Measurements from ENCODE around the gene ERO1B.

Gene ERO1B

GRCh38 chr1:236206548-236206947 is 75.2 kb downstream of the ERO1B start:
- Histone ChIP-seq H3K9me2 (replicated peaks; ENCODE audit: insufficient read depth, low read length) (no peaks in the 10 kb centered on the region), H3F3A (ENCODE audit: insufficient read depth) (no peaks in the 10 kb centered on the region), H4K20me1 (ENCODE audit: low read depth, low read length) (no peaks in the 10 kb centered on the region), H3K27me3 (ENCODE audit: low read length) (no peaks in the 10 kb centered on the region), H3K9me3 (ENCODE audit: insufficient read depth, low read length) (no peaks in the 10 kb centered on the region), H3K79me2 (ENCODE audit: insufficient read depth, low read length) (no peaks in the 10 kb centered on the region), H3K36me3 (ENCODE audit: low read length) (no peaks in the 10 kb centered on the region), H2AFZ (ENCODE audit: low read depth, low read length, severe bottlenecking) (no peak overlapping the region), H3K4me2 (ENCODE audit: low read depth, low read length, poor library complexity, severe bottlenecking) (no peak overlapping the region), H3K4me3 (ENCODE audit: insufficient read depth, low read length, poor library complexity, severe bottlenecking) (no peak overlapping the region), H3K27ac (ENCODE audit: low read depth, low read length) (no peak overlapping the region), H3K9ac (ENCODE audit: low read length) (no peak overlapping the region)
- TF ChIP-seq CTCF (IDR thresholded peaks at IDR 0.05; ENCODE audit: insufficient read depth, low read length, poor library complexity, severe bottlenecking) (no peak), EZH2phosphoT487 (conservative IDR thresholded peaks at IDR 0.05; ENCODE audit: low read length) (no peak)

- no peaks in the 10 kb centered on the region for H3K27me3 ChIP-seq (ENCODE audit: low read length)
- H3K9me2 ChIP-seq (replicated peaks; ENCODE audit: insufficient read depth, low read length): no peaks in the 10 kb centered on the region
- no peak for TF ChIP-seq EZH2phosphoT487 (conservative IDR thresholded peaks at IDR 0.05; ENCODE audit: low read length)
- TF ChIP-seq CTCF (IDR thresholded peaks at IDR 0.05; ENCODE audit: insufficient read depth, low read length, poor library complexity, severe bottlenecking): no peak
- no peak overlapping the region for H3K9ac ChIP-seq (ENCODE audit: low read length)
- no peak overlapping the region for H2AFZ ChIP-seq (ENCODE audit: low read depth, low read length, severe bottlenecking)
- no peak overlapping the region for H3K4me2 ChIP-seq (ENCODE audit: low read depth, low read length, poor library complexity, severe bottlenecking)
- H3K79me2 ChIP-seq (ENCODE audit: insufficient read depth, low read length): no peaks in the 10 kb centered on the region
- H3K36me3 ChIP-seq (ENCODE audit: low read length): no peaks in the 10 kb centered on the region
- H3K4me3 ChIP-seq (ENCODE audit: insufficient read depth, low read length, poor library complexity, severe bottlenecking): no peak overlapping the region
- H4K20me1 ChIP-seq (ENCODE audit: low read depth, low read length): no peaks in the 10 kb centered on the region
- H3K27ac ChIP-seq (ENCODE audit: low read depth, low read length): no peak overlapping the region
- H3K9me3 ChIP-seq (ENCODE audit: insufficient read depth, low read length): no peaks in the 10 kb centered on the region
- no peaks in the 10 kb centered on the region for H3F3A ChIP-seq (ENCODE audit: insufficient read depth)
Observed at GRCh38 chr1:236204656-236205055, 77.1 kb downstream of the ERO1B start.

- Histone ChIP-seq H3K4me2 (ENCODE audit: low read depth, low read length, poor library complexity, severe bottlenecking) (no peak overlapping the region), H3K36me3 (ENCODE audit: low read length) (no peaks in the 10 kb centered on the region), H3K79me2 (ENCODE audit: insufficient read depth, low read length) (no peaks in the 10 kb centered on the region), H4K20me1 (ENCODE audit: low read depth, low read length) (no peaks in the 10 kb centered on the region), H3K27ac (ENCODE audit: low read depth, low read length) (no peak overlapping the region), H3K27me3 (ENCODE audit: low read length) (no peaks in the 10 kb centered on the region), H3K9me3 (ENCODE audit: insufficient read depth, low read length) (no peaks in the 10 kb centered on the region), H3F3A (ENCODE audit: insufficient read depth) (no peaks in the 10 kb centered on the region), H3K4me3 (ENCODE audit: insufficient read depth, low read length, poor library complexity, severe bottlenecking) (no peak overlapping the region), H3K9me2 (replicated peaks; ENCODE audit: insufficient read depth, low read length) (no peaks in the 10 kb centered on the region), H3K9ac (ENCODE audit: low read length) (no peak overlapping the region), H2AFZ (ENCODE audit: low read depth, low read length, severe bottlenecking) (no peak overlapping the region)
- no peak for TF ChIP-seq EZH2phosphoT487 (conservative IDR thresholded peaks at IDR 0.05; ENCODE audit: low read length)
- no peak for TF ChIP-seq CTCF (IDR thresholded peaks at IDR 0.05; ENCODE audit: insufficient read depth, low read length, poor library complexity, severe bottlenecking)
Observed at GRCh38 chr1:236204039-236204438, 77.7 kb downstream of the ERO1B start.
